ENCODE measurements around the gene ARHGAP24. TPM values are rescaled to one million over a fixed set of nuclear protein-coding genes. Genes with fewer than 3 reads are reported as not detected.

Gene ARHGAP24
- total RNA-seq, 1 experiment from 2014 or later: 1.3 TPM

GRCh38 chr4:86019906-86020305 lies 545.0 kb downstream of the ARHGAP24 start:
- H3K27me3 ChIP-seq (ENCODE audit: insufficient read depth, low read length): no peaks in the 10 kb centered on the region
- no peak overlapping the region for H2AFZ ChIP-seq (ENCODE audit: low read depth, low read length, poor library complexity, severe bottlenecking)
- no peak for DNase-seq (ENCODE audit: low read depth, low spot score)
- intact Hi-C loops (cut with micrococcal nuclease): no loop called here
- ChIA-PET POLR2A (no interaction called here), RAD21 (ENCODE audit: low non-redundant PET in 1 of 2, low total read pairs in 2 of 2, uncharacterized antibody in 2 of 2, unreplicated experiment in 2 of 2) (no interaction called here), CTCF (no interaction called here)
- no peak overlapping the region for H3K4me2 ChIP-seq (ENCODE audit: low read length)
- no peaks in the 10 kb centered on the region for H3K36me3 ChIP-seq (ENCODE audit: control insufficient read depth in 1 of 2, insufficient read depth in 2 of 2, low read length in 2 of 2)
- H3K4me3 ChIP-seq (replicated peaks in 1 of 2; ENCODE audit: low read depth in 1 of 2, low read length in 2 of 2): no peak overlapping the region
- no TSS peak for BruUV-seq (replicated peaks)
- H3K27ac ChIP-seq (ENCODE audit: low read depth, low read length): no peak overlapping the region
- no peak for ATAC-seq
- no peak for TF ChIP-seq POLR2AphosphoS5 (IDR thresholded peaks at IDR 0.05; ENCODE audit: low read depth, low read length)
- TF ChIP-seq ZFX (IDR thresholded peaks at IDR 0.05): no peak
- no peak for TF ChIP-seq MAX (IDR thresholded peaks at IDR 0.05)
- TF ChIP-seq JUND (IDR thresholded peaks at IDR 0.05): no peak
- no peak for TF ChIP-seq TCF7L2 (IDR thresholded peaks at IDR 0.05; ENCODE audit: borderline replicate concordance, extremely low read depth, insufficient read depth, insufficient read length)
- no peak for TF ChIP-seq EZH2phosphoT487 (IDR thresholded peaks at IDR 0.05; ENCODE audit: borderline replicate concordance)
- TF ChIP-seq EGR1 (IDR thresholded peaks at IDR 0.05; ENCODE audit: low read depth): no peak
- no peak for TF ChIP-seq REST (IDR thresholded peaks at IDR 0.05; ENCODE audit: low read depth)
- no peak for TF ChIP-seq SP1 (IDR thresholded peaks at IDR 0.05; ENCODE audit: low read depth)
- TF ChIP-seq ELF1 (IDR thresholded peaks at IDR 0.05; ENCODE audit: borderline replicate concordance, low read depth): no peak
- no peak for TF ChIP-seq POLR2A (IDR thresholded peaks at IDR 0.05; ENCODE audit: borderline replicate concordance, extremely low read depth, insufficient read depth, insufficient read length)
- TF ChIP-seq ZBTB33 (IDR thresholded peaks at IDR 0.05; ENCODE audit: extremely low read depth, insufficient replicate concordance, low read length): no peak
- no peak for TF ChIP-seq RAD21 (IDR thresholded peaks at IDR 0.05; ENCODE audit: low read depth)
- TF ChIP-seq CTCF (IDR thresholded peaks at IDR 0.05 in 2 of 3, conservative IDR thresholded peaks at IDR 0.05 in 1 of 3; ENCODE audit: borderline replicate concordance in 1 of 3, insufficient read depth in 1 of 3, low read depth in 2 of 3, low read length in 2 of 3): no peak
- no peak for TF ChIP-seq FOSL1 (IDR thresholded peaks at IDR 0.05; ENCODE audit: low read depth)
- TF ChIP-seq ATF3 (IDR thresholded peaks at IDR 0.05): no peak
- TF ChIP-seq YY1 (IDR thresholded peaks at IDR 0.05; ENCODE audit: extremely low read depth, insufficient replicate concordance, low read depth, low read length): no peak
- no peak for TF ChIP-seq ZNF274 (IDR thresholded peaks at IDR 0.05; ENCODE audit: low read depth, low read length)
- H3K9ac ChIP-seq (ENCODE audit: low read length): no peak overlapping the region
- no peaks in the 10 kb centered on the region for H3K9me3 ChIP-seq (ENCODE audit: control insufficient read depth in 1 of 2, insufficient read depth in 1 of 2, low read depth in 1 of 2, low read length in 2 of 2)
- H3K79me2 ChIP-seq (ENCODE audit: insufficient read depth, low read length): no peaks in the 10 kb centered on the region
- H3K4me1 ChIP-seq (ENCODE audit: control insufficient read depth in 1 of 2, insufficient read depth in 2 of 2, low read length in 2 of 2): no peaks in the 10 kb centered on the region
- no peaks in the 10 kb centered on the region for H3K9me2 ChIP-seq (ENCODE audit: insufficient read depth)
- no peaks in the 10 kb centered on the region for H4K20me1 ChIP-seq (ENCODE audit: insufficient read depth)
